Smooth muscle cell (in vitro differentiated cells): ENCODE results near the gene VEGFD. TPM values are rescaled to one million over a fixed set of nuclear protein-coding genes. Genes with fewer than 3 reads are reported as not detected.

ENCODE experiments used
- DNase-seq: peaks from one replicate; lab custom pipeline; 2025; ENCODE audit not compliant: unreplicated experiment; lab: John Stamatoyannopoulos, UW
- H2AFZ ChIP-seq: fragments of 200-600 bp; sonication (generic); 2 replicates; pipeline ENCODE4 v1.6.0; 2016; ENCODE audit warnings: antibody characterized with exemption, low read depth, mild to moderate bottlenecking
- H3F3A ChIP-seq: fragments of 200-600 bp; sonication (generic); 2 replicates; pipeline ENCODE4 v1.6.0; 2017; ENCODE audit warnings: antibody characterized with exemption, low read depth
- H3K27ac ChIP-seq: fragments of 200-600 bp; sonication (generic); 2 replicates; pipeline ENCODE4 v1.5.1; 2016; ENCODE audit warnings: low read depth, mild to moderate bottlenecking
- H3K27me3 ChIP-seq: fragments of 200-600 bp; sonication (generic); 2 replicates; pipeline ENCODE4 v1.6.1; 2016; ENCODE audit warnings: low read depth, mild to moderate bottlenecking
- H3K36me3 ChIP-seq: fragments of 200-600 bp; sonication (generic); 2 replicates; pipeline ENCODE4 v1.5.1; 2016; ENCODE audit warnings: low read depth
- H3K4me1 ChIP-seq: fragments of 200-600 bp; sonication (generic); 2 replicates; pipeline ENCODE4 v1.5.1; 2016; ENCODE audit warnings: low read depth
- H3K4me2 ChIP-seq: fragments of 200-600 bp; sonication (generic); 2 replicates; pipeline ENCODE4 v1.6.0; 2016; ENCODE audit warnings: mild to moderate bottlenecking
- H3K4me3 ChIP-seq: fragments of 200-600 bp; sonication (generic); 2 replicates; pipeline ENCODE4 v1.5.1; 2016; ENCODE audit warnings: mild to moderate bottlenecking
- H3K79me2 ChIP-seq: fragments of 200-600 bp; sonication (generic); 2 replicates; pipeline ENCODE4 v1.6.0; 2016; ENCODE audit warnings: low read depth, mild to moderate bottlenecking
- H3K9ac ChIP-seq: fragments of 200-600 bp; sonication (generic); 2 replicates; pipeline ENCODE4 v1.6.0; 2016; ENCODE audit warnings: low read depth
- H3K9me3 ChIP-seq: fragments of 200-600 bp; sonication (generic); replicated peaks from 2 replicates; pipeline ENCODE4 v1.5.1; 2016; ENCODE audit warnings: low read depth
- H4K20me1 ChIP-seq: fragments of 200-600 bp; sonication (generic); 2 replicates; pipeline ENCODE4 v1.6.0; 2016; ENCODE audit warnings: low read depth
- CTCF ChIP-seq: fragments of 200-600 bp; sonication (generic); IDR thresholded peaks from 2 replicates; pipeline ENCODE4 v1.5.1; 2017; ENCODE audit warnings: borderline replicate concordance, mild to moderate bottlenecking, antibody characterized with exemption; ENCODE audit not compliant: insufficient read depth, poor library complexity, severe bottlenecking
- WGBS: methylation state at CpG from one replicate; pipeline ENCODE4 v1.1.7; 2016; ENCODE audit warnings: low lambda C conversion rate; 5-methylcytosine and 5-hydroxymethylcytosine counted together
- polyA plus RNA-seq: library from polyadenylated mRNA; unstranded; fragments of >200 nt; fragmentation: Nextera tagmentation; extraction: Ambion mirVana; gene quantifications from 2 replicates; pipeline ENCODE4 v1.2.1, GENCODE V29; 2016
- total RNA-seq: library from RNA; depleted of rRNA; stranded (reverse); fragments of >200 nt; gene quantifications from 2 replicates; pipeline ENCODE4 v1.2.3, GENCODE V29; 2014

VEGFD gene
- total and polyA plus RNA-seq, 2 experiments from 2014 or later = 0.38 TPM; not detected in 1

DNA sequence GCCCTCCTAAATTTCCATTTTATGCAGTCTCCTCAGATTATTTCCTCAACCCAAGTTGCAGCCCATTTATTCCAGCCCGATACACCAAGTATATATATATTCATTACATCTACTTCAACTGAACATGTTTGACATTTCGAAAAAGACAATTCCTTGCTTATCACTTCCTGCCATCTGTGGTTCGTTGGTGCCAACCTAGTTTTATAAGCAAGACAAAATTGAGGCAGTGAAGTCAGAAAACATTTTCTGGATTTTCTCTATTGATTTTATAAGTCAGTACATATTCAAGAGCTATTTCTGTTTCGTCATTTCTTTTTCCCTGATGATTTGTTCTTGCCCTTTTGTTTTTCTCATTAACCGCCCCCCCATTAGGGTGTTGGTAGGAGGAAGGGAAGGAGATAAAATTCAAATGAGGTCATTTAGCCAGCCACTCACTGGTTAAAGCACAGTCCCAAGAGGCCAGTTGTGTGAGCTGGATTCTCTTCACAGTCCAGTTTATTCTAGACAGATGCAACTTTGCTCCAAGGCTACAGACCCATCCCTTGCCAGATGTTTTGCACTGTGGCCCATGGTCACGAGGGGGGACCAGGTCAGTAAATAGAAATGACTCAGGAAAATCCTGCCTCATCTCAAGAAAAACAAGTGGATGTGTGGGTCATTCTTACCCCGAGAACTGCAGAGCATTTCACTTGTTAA, 20.3 kb upstream of the VEGFD start:
- no peaks in the 10 kb centered on the region for H3K36me3 ChIP-seq
- H4K20me1 ChIP-seq = no peaks in the 10 kb centered on the region
- H3K4me2 ChIP-seq = no peak overlapping the region
- H3K4me3 ChIP-seq = no peak overlapping the region
- no peak overlapping the region for H3K27ac ChIP-seq
- 92% methylated on average over 7 of the region's 7 CpGs for WGBS
- TF ChIP-seq CTCF = no peak
- no peaks in the 10 kb centered on the region for H3K9me3 ChIP-seq
- no peaks in the 10 kb centered on the region for H3K27me3 ChIP-seq
- no peak for DNase-seq
- H3K79me2 ChIP-seq = no peaks in the 10 kb centered on the region
- no peak overlapping the region for H2AFZ ChIP-seq
- H3K4me1 ChIP-seq = no peaks in the 10 kb centered on the region
- H3K9ac ChIP-seq = no peak overlapping the region
- no peaks in the 10 kb centered on the region for H3F3A ChIP-seq

DNA sequence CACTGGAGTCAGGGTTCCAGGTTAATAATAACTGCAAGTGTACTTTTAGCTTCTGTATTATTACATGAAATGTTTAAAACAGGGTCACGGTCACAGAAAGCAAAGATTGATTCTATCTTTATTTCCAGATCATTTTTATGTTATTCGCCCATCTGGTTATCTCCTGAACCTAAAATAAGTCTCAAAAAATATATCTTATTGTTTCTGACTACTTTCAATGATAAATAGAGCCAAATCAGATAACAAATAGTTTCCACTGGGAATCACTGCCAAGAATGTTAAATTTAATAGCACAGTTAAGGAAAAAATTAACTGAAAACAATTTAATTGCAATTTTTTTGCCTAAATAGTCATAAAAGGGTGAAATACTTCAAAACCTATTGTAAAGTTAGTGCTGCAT, 17.2 kb upstream of the VEGFD start:
- no peak for TF ChIP-seq CTCF
- Histone ChIP-seq H3K9ac (no peak overlapping the region), H3K9me3 (no peaks in the 10 kb centered on the region), H3K36me3 (no peaks in the 10 kb centered on the region), H3F3A (no peaks in the 10 kb centered on the region), H4K20me1 (no peaks in the 10 kb centered on the region), H2AFZ (no peak overlapping the region), H3K4me2 (no peak overlapping the region), H3K4me3 (no peak overlapping the region), H3K4me1 (no peaks in the 10 kb centered on the region), H3K27ac (no peak overlapping the region), H3K79me2 (no peaks in the 10 kb centered on the region), H3K27me3 (no peaks in the 10 kb centered on the region)
- 66% methylated on average over 2 of the region's 2 CpGs for WGBS
- no peak for DNase-seq

DNA sequence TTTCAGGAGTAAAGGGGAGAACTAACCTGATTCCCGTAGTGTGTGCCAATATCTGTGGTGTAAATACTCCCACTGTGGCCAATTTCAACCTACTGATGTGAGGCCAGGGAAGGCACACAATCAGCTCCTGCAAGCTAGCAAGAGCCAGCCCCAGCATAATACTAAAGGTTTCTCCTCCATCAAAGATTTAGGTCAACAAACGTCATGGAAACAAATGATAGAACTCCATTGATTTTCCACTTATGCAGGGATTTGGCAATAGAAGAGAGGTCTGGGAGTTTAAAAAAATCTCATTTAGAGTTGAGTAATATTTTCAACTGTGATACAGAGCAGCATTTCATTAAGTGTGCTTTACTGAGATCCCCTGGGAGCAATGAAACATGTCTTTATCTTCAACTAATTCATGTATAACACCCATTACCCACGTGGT, 15.8 kb upstream of the VEGFD start:
- no peaks in the 10 kb centered on the region for H3K36me3 ChIP-seq
- no peak overlapping the region for H3K27ac ChIP-seq
- no peaks in the 10 kb centered on the region for H3K4me1 ChIP-seq
- DNase-seq = no peak
- no peak overlapping the region for H3K9ac ChIP-seq
- H3K79me2 ChIP-seq = no peaks in the 10 kb centered on the region
- H2AFZ ChIP-seq = no peak overlapping the region
- no peaks in the 10 kb centered on the region for H3K27me3 ChIP-seq
- no peaks in the 10 kb centered on the region for H4K20me1 ChIP-seq
- 78% methylated on average over 3 of the region's 3 CpGs for WGBS
- no peaks in the 10 kb centered on the region for H3F3A ChIP-seq
- H3K4me3 ChIP-seq = no peak overlapping the region
- no peak for TF ChIP-seq CTCF
- no peak overlapping the region for H3K4me2 ChIP-seq
- no peaks in the 10 kb centered on the region for H3K9me3 ChIP-seq

- Histone ChIP-seq H3K4me2 (no peak overlapping the region), H3F3A (no peaks in the 10 kb centered on the region), H3K9ac (no peak overlapping the region), H3K36me3 (no peaks in the 10 kb centered on the region), H2AFZ (no peak overlapping the region), H3K27me3 (no peaks in the 10 kb centered on the region), H3K79me2 (no peaks in the 10 kb centered on the region), H3K27ac (no peak overlapping the region), H3K4me3 (no peak overlapping the region), H3K9me3 (no peaks in the 10 kb centered on the region), H4K20me1 (no peaks in the 10 kb centered on the region), H3K4me1 (no peaks in the 10 kb centered on the region)
- DNase-seq = no peak
- no peak for TF ChIP-seq CTCF
Observed at GRCh38 chrX:15398874-15399273, 14.7 kb upstream of the VEGFD start.
